ENCODE data around the gene FMO4.

FMO4 gene

GRCh38 chr1:171295821-171296220 lies 18.2 kb upstream of the FMO4 start:
- H3K4me1 ChIP-seq (ENCODE audit: low read depth, poor library complexity, severe bottlenecking): no peaks in the 10 kb centered on the region
- no peak overlapping the region for H3K4me2 ChIP-seq
- no peaks in the 10 kb centered on the region for H3K79me2 ChIP-seq (ENCODE audit: insufficient read depth, low read depth)
- no peaks in the 10 kb centered on the region for H4K20me1 ChIP-seq (ENCODE audit: insufficient read depth)
- no peak overlapping the region for H3K9ac ChIP-seq
- no peaks in the 10 kb centered on the region for H3K36me3 ChIP-seq (ENCODE audit: insufficient read depth)
- no peak for TF ChIP-seq CTCF (conservative IDR thresholded peaks at IDR 0.05; ENCODE audit: low read depth, low read length)
- no peak overlapping the region for H3K4me3 ChIP-seq (IDR thresholded peaks at IDR 0.05; ENCODE audit: insufficient read depth, low read depth, low read length)
- no peak overlapping the region for H2AFZ ChIP-seq (ENCODE audit: low read depth)
- no peak overlapping the region for H3K27ac ChIP-seq
- no peaks in the 10 kb centered on the region for H3K27me3 ChIP-seq (ENCODE audit: insufficient read depth, low read depth)

DNA sequence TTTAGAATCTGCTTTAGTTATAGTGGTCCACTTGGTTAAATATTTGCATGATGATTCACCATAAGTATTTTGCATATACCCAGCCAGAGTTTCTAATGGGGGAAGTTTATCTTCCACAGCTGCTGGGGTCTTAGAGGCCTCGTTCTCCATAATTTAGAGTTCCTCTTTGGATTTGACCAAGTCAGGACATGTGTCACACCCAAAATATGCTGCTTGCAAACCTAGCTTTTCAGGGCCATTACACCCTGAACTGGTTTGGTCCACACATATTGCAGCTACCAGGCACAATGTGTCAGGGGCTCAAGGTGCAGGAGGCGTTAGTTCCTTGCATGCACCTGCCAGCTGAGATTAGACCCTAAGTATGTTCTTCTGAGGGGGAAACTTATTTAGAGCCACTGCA lies 17.1 kb upstream of the FMO4 start:
- Histone ChIP-seq H3K27me3 (ENCODE audit: insufficient read depth, low read depth) (no peaks in the 10 kb centered on the region), H3K79me2 (ENCODE audit: insufficient read depth, low read depth) (no peaks in the 10 kb centered on the region), H4K20me1 (ENCODE audit: insufficient read depth) (no peaks in the 10 kb centered on the region), H3K4me3 (IDR thresholded peaks at IDR 0.05; ENCODE audit: insufficient read depth, low read depth, low read length) (no peak overlapping the region), H3K36me3 (ENCODE audit: insufficient read depth) (no peaks in the 10 kb centered on the region), H3K4me1 (ENCODE audit: low read depth, poor library complexity, severe bottlenecking) (no peaks in the 10 kb centered on the region), H3K9ac (no peak overlapping the region), H3K4me2 (no peak overlapping the region), H2AFZ (ENCODE audit: low read depth) (no peak overlapping the region), H3K27ac (no peak overlapping the region)
- TF ChIP-seq CTCF (conservative IDR thresholded peaks at IDR 0.05; ENCODE audit: low read depth, low read length): no peak

- TF ChIP-seq CTCF (conservative IDR thresholded peaks at IDR 0.05; ENCODE audit: low read depth, low read length): no peak
Observed at GRCh38 chr1:171298696-171299095, 15.3 kb upstream of the FMO4 start.

GRCh38 chr1:171299342-171299741 lies 14.6 kb upstream of the FMO4 start:
- no peaks in the 10 kb centered on the region for H3K4me1 ChIP-seq (ENCODE audit: low read depth, poor library complexity, severe bottlenecking)
- no peaks in the 10 kb centered on the region for H4K20me1 ChIP-seq (ENCODE audit: insufficient read depth)
- no peak for TF ChIP-seq CTCF (conservative IDR thresholded peaks at IDR 0.05; ENCODE audit: low read depth, low read length)
- no peak overlapping the region for H3K9ac ChIP-seq
- H3K27me3 ChIP-seq (ENCODE audit: insufficient read depth, low read depth): no peaks in the 10 kb centered on the region
- no peaks in the 10 kb centered on the region for H3K36me3 ChIP-seq (ENCODE audit: insufficient read depth)
- H3K27ac ChIP-seq: no peak overlapping the region
- H3K79me2 ChIP-seq (ENCODE audit: insufficient read depth, low read depth): no peaks in the 10 kb centered on the region
- no peak overlapping the region for H3K4me3 ChIP-seq (IDR thresholded peaks at IDR 0.05; ENCODE audit: insufficient read depth, low read depth, low read length)
- no peak overlapping the region for H3K4me2 ChIP-seq
- no peak overlapping the region for H2AFZ ChIP-seq (ENCODE audit: low read depth)

More at GRCh38 chr1:171298696-171299095, 15.3 kb upstream of the FMO4 start:
- Histone ChIP-seq H3K36me3 (ENCODE audit: insufficient read depth) (no peaks in the 10 kb centered on the region), H3K4me1 (ENCODE audit: low read depth, poor library complexity, severe bottlenecking) (no peaks in the 10 kb centered on the region), H3K27ac (no peak overlapping the region), H4K20me1 (ENCODE audit: insufficient read depth) (no peaks in the 10 kb centered on the region), H3K27me3 (ENCODE audit: insufficient read depth, low read depth) (no peaks in the 10 kb centered on the region), H3K9ac (no peak overlapping the region), H3K4me2 (no peak overlapping the region), H3K4me3 (IDR thresholded peaks at IDR 0.05; ENCODE audit: insufficient read depth, low read depth, low read length) (no peak overlapping the region), H3K79me2 (ENCODE audit: insufficient read depth, low read depth) (no peaks in the 10 kb centered on the region), H2AFZ (ENCODE audit: low read depth) (no peak overlapping the region)

Measured in KMS-11 (cell line).